ENCODE measurements around the gene NHSL2.

The NHSL2 gene

DNA sequence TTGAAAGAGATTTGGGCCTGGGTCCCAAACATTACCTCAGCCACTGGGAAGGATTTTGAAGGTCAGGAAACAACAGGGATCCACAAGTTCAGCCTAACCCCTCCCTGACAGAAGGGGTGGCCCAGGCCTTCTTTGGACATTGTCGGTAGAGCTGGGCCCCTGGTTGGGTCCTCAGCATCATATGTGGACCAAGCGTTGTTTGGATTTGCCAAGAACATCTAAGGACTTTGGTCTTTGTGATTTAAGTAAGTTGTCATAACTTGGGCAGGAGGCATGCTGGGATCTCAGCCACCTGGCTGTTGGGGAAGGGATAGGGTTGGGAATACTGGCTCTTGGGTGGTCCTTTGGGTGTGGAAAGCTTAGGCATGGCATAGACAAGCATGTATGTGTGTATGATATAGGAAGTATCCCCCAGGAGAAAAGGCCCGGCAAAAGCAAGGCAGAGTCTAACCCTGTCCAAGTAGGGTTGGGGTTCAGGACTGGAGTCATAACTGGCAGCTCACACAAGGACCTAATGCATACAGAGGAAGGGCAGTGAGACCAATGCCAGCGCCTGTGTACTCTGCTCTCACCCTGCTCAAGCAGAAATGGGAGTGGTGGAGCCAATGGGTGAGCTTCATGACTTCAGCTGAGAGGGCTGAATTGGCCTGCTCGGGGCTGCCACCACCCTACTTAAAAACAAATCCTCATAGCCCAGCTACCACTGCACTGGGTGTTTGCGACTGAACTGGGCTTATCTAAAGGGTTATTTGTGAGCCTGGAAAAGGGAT is 118.2 kb downstream of the NHSL2 start:
- no peak overlapping the region for H3K4me3 ChIP-seq (ENCODE audit: low read depth in 1 of 2, low read length in 1 of 2)
- no peaks in the 10 kb centered on the region for H3K27me3 ChIP-seq
- H3K4me1 ChIP-seq (ENCODE audit: control insufficient read depth in 1 of 2, insufficient read depth in 1 of 2, low read depth in 1 of 2, low read length in 1 of 2) = peaks cover 8 to 11% of the 10 kb centered on the region in 2 experiments
- no peaks in the 10 kb centered on the region for H3K9me3 ChIP-seq
- no peak for TF ChIP-seq CTCF (IDR thresholded peaks at IDR 0.05)
- no peak overlapping the region for H3K27ac ChIP-seq
- no peaks in the 10 kb centered on the region for H3K36me3 ChIP-seq

- Histone ChIP-seq H3K4me1 (ENCODE audit: control insufficient read depth in 1 of 2, insufficient read depth in 1 of 2, low read depth in 1 of 2, low read length in 1 of 2) (peaks cover 8 to 11% of the 10 kb centered on the region in 2 experiments), H3K27me3 (no peaks in the 10 kb centered on the region), H3K27ac (no peak overlapping the region), H3K4me3 (ENCODE audit: low read depth in 1 of 2, low read length in 1 of 2) (no peak overlapping the region), H3K9me3 (no peaks in the 10 kb centered on the region), H3K36me3 (no peaks in the 10 kb centered on the region)
- no peak for TF ChIP-seq CTCF (IDR thresholded peaks at IDR 0.05)
These were observed 119.1 kb downstream of the NHSL2 start for GRCh38 chrX:72029483-72030411.

- no peak for TF ChIP-seq CTCF (IDR thresholded peaks at IDR 0.05)
- H3K36me3 ChIP-seq = no peaks in the 10 kb centered on the region
- H3K27ac ChIP-seq = no peak overlapping the region
These were observed 119.8 kb downstream of the NHSL2 start for GRCh38 chrX:72030431-72030830.

GRCh38 chrX:72031118-72031517 is 120.5 kb downstream of the NHSL2 start:
- Histone ChIP-seq H3K4me3 (ENCODE audit: low read depth in 1 of 2, low read length in 1 of 2) (no peak overlapping the region), H3K36me3 (no peaks in the 10 kb centered on the region), H3K9me3 (no peaks in the 10 kb centered on the region), H3K4me1 (ENCODE audit: control insufficient read depth in 1 of 2, insufficient read depth in 1 of 2, low read depth in 1 of 2, low read length in 1 of 2) (peaks cover 8 to 11% of the 10 kb centered on the region in 2 experiments), H3K27me3 (no peaks in the 10 kb centered on the region), H3K27ac (no peak overlapping the region)
- TF ChIP-seq CTCF (IDR thresholded peaks at IDR 0.05) = no peak

More at GRCh38 chrX:72030431-72030830, 119.8 kb downstream of the NHSL2 start:
- H3K9me3 ChIP-seq = no peaks in the 10 kb centered on the region
- H3K4me1 ChIP-seq (ENCODE audit: control insufficient read depth in 1 of 2, insufficient read depth in 1 of 2, low read depth in 1 of 2, low read length in 1 of 2) = peaks cover 8 to 11% of the 10 kb centered on the region in 2 experiments
- no peak overlapping the region for H3K4me3 ChIP-seq (ENCODE audit: low read depth in 1 of 2, low read length in 1 of 2)
- H3K27me3 ChIP-seq = no peaks in the 10 kb centered on the region

DNA sequence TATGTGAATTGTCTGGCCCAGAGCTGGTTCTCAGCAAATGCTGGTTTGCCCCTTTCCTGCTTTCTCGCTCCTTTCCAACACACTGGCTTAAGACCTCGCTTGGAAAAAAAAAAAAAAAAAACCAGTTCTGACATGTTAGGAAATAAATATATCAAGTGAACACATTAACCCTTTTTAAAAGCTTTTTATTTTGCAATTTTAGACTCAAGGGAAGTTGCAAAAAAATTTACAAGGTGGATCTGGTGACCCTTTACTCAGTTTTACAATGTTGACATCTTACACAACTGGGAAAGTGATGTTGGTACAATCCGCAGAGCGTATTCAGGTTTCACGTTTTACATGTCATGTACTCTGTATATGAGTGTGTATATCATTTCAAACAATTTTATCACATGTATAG is 121.0 kb downstream of the NHSL2 start:
- Histone ChIP-seq H3K4me1 (ENCODE audit: control insufficient read depth in 1 of 2, insufficient read depth in 1 of 2, low read depth in 1 of 2, low read length in 1 of 2) (peaks cover 8 to 11% of the 10 kb centered on the region in 2 experiments), H3K36me3 (no peaks in the 10 kb centered on the region), H3K4me3 (ENCODE audit: low read depth in 1 of 2, low read length in 1 of 2) (no peak overlapping the region), H3K27ac (no peak overlapping the region), H3K9me3 (no peaks in the 10 kb centered on the region), H3K27me3 (no peaks in the 10 kb centered on the region)
- TF ChIP-seq CTCF (IDR thresholded peaks at IDR 0.05) = no peak

Measured in neutrophil (primary cell).